Astrocyte (in vitro differentiated cells and primary cell): Measurements from ENCODE around the gene DCHS1. TPM values are rescaled to one million over a fixed set of nuclear protein-coding genes. Genes with fewer than 3 reads are reported as not detected.

ENCODE experiments used
- DNase-seq: peaks from one replicate; pipeline ENCODE4 v3.0.0-alpha.2; 2010; ENCODE audit warnings: low read depth
- FAIRE-seq: peaks from 2 replicates; lab custom pipeline; 2011; peaks lifted over from hg19 to GRCh38; lab: Jason Lieb, UNC
- H2AFZ ChIP-seq: 2 replicates; pipeline ENCODE4 v1.6.0; 2012; ENCODE audit warnings: low read depth, low read length, inconsistent platforms
- H3K27ac ChIP-seq: 2 replicates; pipeline ENCODE4 v1.5.1; 2011; ENCODE audit warnings: low read depth, low read length, inconsistent platforms
- H3K27me3 ChIP-seq: 2 replicates; pipeline ENCODE4 v1.6.0; 2011; ENCODE audit warnings: low read length, inconsistent platforms; ENCODE audit not compliant: insufficient read depth
- H3K36me3 ChIP-seq: 2 replicates; pipeline ENCODE4 v1.5.1; 2011; ENCODE audit warnings: low read length, inconsistent platforms; ENCODE audit not compliant: insufficient read depth
- H3K4me1 ChIP-seq: 2 replicates; pipeline ENCODE4 v1.5.1; 2011; ENCODE audit warnings: low read length, inconsistent platforms; ENCODE audit not compliant: insufficient read depth
- H3K4me2 ChIP-seq: 2 replicates; pipeline ENCODE4 v1.6.0; 2012; ENCODE audit warnings: low read length, inconsistent platforms
- H3K4me3 ChIP-seq: 2 replicates; pipeline ENCODE4 v1.5.1; 2011; ENCODE audit warnings: low read depth, mild to moderate bottlenecking, low read length, inconsistent platforms; ENCODE audit not compliant: insufficient read depth
- H3K79me2 ChIP-seq: 2 replicates; pipeline ENCODE4 v1.6.0; 2012; ENCODE audit warnings: mild to moderate bottlenecking, low read length, inconsistent platforms; ENCODE audit not compliant: insufficient read depth
- H3K9ac ChIP-seq: 2 replicates; pipeline ENCODE4 v1.6.0; 2012; ENCODE audit warnings: mild to moderate bottlenecking, low read length, inconsistent platforms
- H3K9me3 ChIP-seq: 2 replicates; pipeline ENCODE4 v1.5.1; 2012; ENCODE audit warnings: low read depth, mild to moderate bottlenecking, low read length, inconsistent platforms; ENCODE audit not compliant: insufficient read depth
- H4K20me1 ChIP-seq: 2 replicates; pipeline ENCODE4 v1.6.0; 2012; ENCODE audit warnings: low read length, inconsistent platforms; ENCODE audit not compliant: insufficient read depth
- H3K27ac Mint-ChIP-seq: one replicate; pipeline ENCODE4 v1.8.0; 2021; ENCODE audit warnings: mild to moderate bottlenecking, mixed read lengths; ENCODE audit not compliant: unreplicated experiment
- H3K27me3 Mint-ChIP-seq: one replicate; pipeline ENCODE4 v1.8.0; 2021; ENCODE audit warnings: low read depth, mixed read lengths; ENCODE audit not compliant: unreplicated experiment
- H3K36me3 Mint-ChIP-seq: one replicate; pipeline ENCODE4 v1.8.0; 2021; ENCODE audit warnings: low read depth, mixed read lengths; ENCODE audit not compliant: unreplicated experiment
- H3K4me1 Mint-ChIP-seq: one replicate; pipeline ENCODE4 v1.8.0; 2021; ENCODE audit warnings: low read depth, mixed read lengths; ENCODE audit not compliant: unreplicated experiment
- H3K4me3 Mint-ChIP-seq: one replicate; pipeline ENCODE4 v1.8.0; 2021; ENCODE audit warnings: mild to moderate bottlenecking, moderate library complexity, mixed read lengths; ENCODE audit not compliant: unreplicated experiment
- H3K9me3 Mint-ChIP-seq: one replicate; pipeline ENCODE4 v1.8.0; 2021; ENCODE audit warnings: mild to moderate bottlenecking, mixed read lengths; ENCODE audit not compliant: unreplicated experiment
- CTCF ChIP-seq: IDR thresholded peaks from 2 replicates; pipeline ENCODE4 v1.5.1; 2011; ENCODE audit warnings: low read depth, mild to moderate bottlenecking, inconsistent platforms, low read length, moderate library complexity; ENCODE audit not compliant: insufficient read depth
- EZH2 ChIP-seq: IDR thresholded peaks from 2 replicates; pipeline ENCODE4 v1.6.1; 2012; ENCODE audit warnings: mild to moderate bottlenecking, low read length, inconsistent platforms; ENCODE audit not compliant: insufficient read depth
- total RNA-seq: library from RNA; stranded (reverse); gene quantifications from 2 replicates; pipeline ENCODE4 v1.2.1, GENCODE V29; 2021

The DCHS1 gene
- total RNA-seq, 1 donor from 2014 or later: 8.4 TPM

GRCh38 chr11:6599449-6599848 lies 56.2 kb downstream of the DCHS1 start:
- Histone ChIP-seq H3K4me3 (no peak overlapping the region), H3K27me3 (no peaks in the 10 kb centered on the region), H3K36me3 (peaks cover 44% of the 10 kb centered on the region), H3K79me2 (peaks cover 76% of the 10 kb centered on the region), H4K20me1 (peaks cover 62% of the 10 kb centered on the region), H3K27ac (no peak overlapping the region), H2AFZ (no peak overlapping the region), H3K9ac (no peak overlapping the region), H3K9me3 (no peaks in the 10 kb centered on the region), H3K4me2 (no peak overlapping the region), H3K4me1 (peaks cover 11% of the 10 kb centered on the region)
- Mint-ChIP-seq H3K36me3 (peaks cover 19% of the 10 kb centered on the region), H3K4me1 (peaks cover 11% of the 10 kb centered on the region), H3K4me3 (no peak overlapping the region), H3K27me3 (no peaks in the 10 kb centered on the region), H3K27ac (no peak overlapping the region), H3K9me3 (no peaks in the 10 kb centered on the region)
- TF ChIP-seq CTCF: no peak
- no peak for TF ChIP-seq EZH2
- no peak for DNase-seq
- no peak for FAIRE-seq

- no peak overlapping the region for H3K4me2 ChIP-seq
- no peak overlapping the region for H3K4me3 Mint-ChIP-seq
- H3K4me3 ChIP-seq: no peak overlapping the region
- TF ChIP-seq CTCF (no peak), EZH2 (no peak)
- peaks cover 62% of the 10 kb centered on the region for H4K20me1 ChIP-seq
- no peak overlapping the region for H2AFZ ChIP-seq
- peaks cover 67% of the 10 kb centered on the region for H3K79me2 ChIP-seq
- peaks cover 44% of the 10 kb centered on the region for H3K36me3 ChIP-seq
- no peaks in the 10 kb centered on the region for H3K9me3 Mint-ChIP-seq
- H3K27me3 ChIP-seq: no peaks in the 10 kb centered on the region
- H3K36me3 Mint-ChIP-seq: peaks cover 23% of the 10 kb centered on the region
- H3K27ac ChIP-seq: no peak overlapping the region
- H3K4me1 ChIP-seq: peaks cover 11% of the 10 kb centered on the region
- no peaks in the 10 kb centered on the region for H3K27me3 Mint-ChIP-seq
- FAIRE-seq: no peak
- H3K4me1 Mint-ChIP-seq: peaks cover 14% of the 10 kb centered on the region
- DNase-seq: no peak
- H3K27ac Mint-ChIP-seq: no peak overlapping the region
- no peak overlapping the region for H3K9ac ChIP-seq
- H3K9me3 ChIP-seq: no peaks in the 10 kb centered on the region
Observed at GRCh38 chr11:6598555-6598954, 57.1 kb downstream of the DCHS1 start.

- TF ChIP-seq EZH2: no peak
- no peak for TF ChIP-seq CTCF
- no peaks in the 10 kb centered on the region for H3K27me3 ChIP-seq
- peaks cover 54% of the 10 kb centered on the region for H3K36me3 ChIP-seq
- H3K27ac Mint-ChIP-seq: no peak overlapping the region
- H3K79me2 ChIP-seq: peaks cover 45% of the 10 kb centered on the region
- no peak overlapping the region for H3K9ac ChIP-seq
- H3K27ac ChIP-seq: no peak overlapping the region
- peaks cover 29% of the 10 kb centered on the region for H3K36me3 Mint-ChIP-seq
- H3K4me2 ChIP-seq: no peak overlapping the region
- H3K4me1 Mint-ChIP-seq: peaks cover 6% of the 10 kb centered on the region
- DNase-seq (no peak), FAIRE-seq (no peak)
- no peaks in the 10 kb centered on the region for H3K4me1 ChIP-seq
- H3K27me3 Mint-ChIP-seq: no peaks in the 10 kb centered on the region
- no peak overlapping the region for H3K4me3 Mint-ChIP-seq
- H3K4me3 ChIP-seq: no peak overlapping the region
- no peaks in the 10 kb centered on the region for H3K9me3 Mint-ChIP-seq
- H4K20me1 ChIP-seq: peaks cover 44% of the 10 kb centered on the region
- no peak overlapping the region for H2AFZ ChIP-seq
- H3K9me3 ChIP-seq: no peaks in the 10 kb centered on the region
Observed at GRCh38 chr11:6596239-6596877, 59.3 kb downstream of the DCHS1 start.
